GM19238 (cell line): ENCODE results near the gene ZNF335.
"Not testable (repeated sequence)": the region's sequence is repeated elsewhere in the genome, so short reads cannot be mapped to it uniquely, and the experiment has no call there.

ENCODE experiments used
- DNase-seq: peaks from one replicate; pipeline ENCODE4 v3.0.0; 2011; ENCODE audit warnings: low spot score; ENCODE audit not compliant: insufficient read length

Gene ZNF335

DNA sequence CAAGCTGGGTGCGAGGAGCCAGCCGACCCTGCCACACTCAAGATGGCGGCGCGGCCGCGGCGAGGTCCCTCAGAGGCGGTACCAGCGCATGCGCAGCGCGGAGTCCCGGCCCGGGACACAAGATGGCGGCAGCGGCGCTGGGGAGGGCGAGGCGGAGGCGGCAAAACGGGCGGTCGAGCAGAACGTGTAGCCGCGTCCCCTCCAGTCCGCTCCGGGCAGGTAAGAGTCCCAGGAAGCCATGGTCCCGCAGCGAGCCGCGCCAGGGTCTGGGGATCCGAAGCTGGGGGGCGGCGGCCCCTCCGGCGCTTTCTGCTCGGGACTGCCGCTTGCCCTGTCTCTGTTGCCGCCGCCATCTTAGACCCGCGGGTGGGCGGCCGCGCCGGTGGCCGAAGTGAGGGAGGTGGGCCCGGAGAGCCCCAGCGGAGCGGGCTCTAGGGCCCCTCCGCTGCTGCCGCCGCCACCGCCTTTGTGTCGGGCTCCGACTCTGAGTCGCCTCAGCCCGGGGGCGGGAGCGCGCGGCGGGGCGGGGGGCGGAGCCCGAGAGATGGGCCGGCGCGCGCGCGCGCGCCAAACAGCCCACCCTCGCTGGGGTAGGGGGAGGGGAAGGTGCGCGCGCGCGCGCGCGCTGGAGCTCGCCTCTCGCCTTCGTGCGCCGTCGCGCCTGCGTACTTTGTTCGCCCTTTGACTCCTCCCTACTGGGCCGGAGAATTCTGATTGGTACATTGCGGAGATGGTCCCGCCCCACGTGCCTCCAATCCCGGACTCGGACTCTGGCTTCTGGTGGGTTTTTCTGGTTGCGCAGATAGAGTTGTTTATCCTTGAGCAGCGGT lies 37.2 kb downstream of the ZNF335 start, which contains the start of gene PCIF1:
Gene PCIF1, plus strand, starts transcription at position 98 of the 830 bp plus-strand sequence. CDS start 4,317 bp downstream, outside the sequence.
- peak; percentile 98 for DNase-seq

DNA sequence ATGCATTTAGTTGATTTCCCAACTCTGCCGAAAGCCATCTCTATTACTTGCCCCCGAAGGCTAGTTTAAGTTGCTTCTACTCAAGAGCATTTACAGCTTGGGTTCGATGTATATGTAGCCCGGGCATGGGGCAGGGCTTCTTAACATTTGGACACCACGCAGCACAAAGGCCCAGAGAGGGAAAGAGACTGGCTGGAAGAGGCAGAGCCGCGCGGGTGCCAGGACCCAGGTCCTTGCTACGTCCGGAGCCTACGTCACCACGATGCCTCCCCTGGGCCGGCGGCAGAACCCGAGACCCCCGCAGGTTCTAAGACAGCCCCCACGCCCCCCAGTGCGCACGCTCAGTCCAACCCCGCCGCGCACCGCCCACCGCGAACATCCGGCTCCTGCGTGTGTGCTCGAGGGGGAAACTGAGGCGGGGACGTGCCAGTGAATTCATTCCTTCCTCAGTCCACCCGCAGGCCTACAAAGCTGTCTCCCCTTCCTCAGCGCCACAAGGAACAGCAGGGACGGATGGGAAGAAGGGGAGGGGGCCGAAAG lies 37.9 kb downstream of the ZNF335 start:
- peak; percentile 42 for DNase-seq

DNA sequence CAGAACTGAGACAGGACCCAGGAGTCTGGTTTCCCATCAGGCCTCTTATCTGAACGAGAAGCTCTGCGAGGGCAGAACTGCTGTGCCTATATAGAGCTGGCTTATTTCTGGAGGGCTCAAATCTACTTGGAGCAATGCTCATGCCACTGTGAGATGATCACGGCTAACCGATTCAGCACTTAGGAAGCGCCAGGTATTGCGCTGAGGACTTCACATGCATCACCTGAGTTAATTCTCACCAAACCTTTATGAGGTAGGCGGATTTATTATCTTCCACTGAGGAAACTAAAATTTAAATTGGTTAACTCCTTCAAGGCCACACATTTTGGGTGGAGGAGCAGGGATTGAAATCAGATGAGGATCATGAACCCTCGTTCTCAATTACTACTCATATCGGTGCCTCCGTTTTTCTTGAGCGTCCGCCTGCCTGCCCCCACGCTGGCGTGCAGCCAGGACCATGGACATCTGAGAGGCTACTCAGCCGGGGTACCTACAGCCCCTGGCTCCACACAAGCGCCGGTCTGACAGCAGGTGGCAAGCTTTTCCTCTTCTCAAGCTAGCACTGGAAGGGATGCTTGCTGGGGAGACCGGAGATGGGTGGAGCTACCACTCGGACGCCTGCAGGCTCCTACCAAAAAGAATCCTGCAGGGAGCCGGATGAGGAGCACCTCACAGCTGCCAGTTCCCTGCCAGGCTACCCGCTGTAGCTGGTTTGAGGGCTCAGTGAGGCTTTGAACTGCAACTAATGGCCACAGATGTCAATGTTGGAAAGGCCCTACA lies 38.5 kb downstream of the ZNF335 start:
- peak; percentile 69 for DNase-seq

DNA sequence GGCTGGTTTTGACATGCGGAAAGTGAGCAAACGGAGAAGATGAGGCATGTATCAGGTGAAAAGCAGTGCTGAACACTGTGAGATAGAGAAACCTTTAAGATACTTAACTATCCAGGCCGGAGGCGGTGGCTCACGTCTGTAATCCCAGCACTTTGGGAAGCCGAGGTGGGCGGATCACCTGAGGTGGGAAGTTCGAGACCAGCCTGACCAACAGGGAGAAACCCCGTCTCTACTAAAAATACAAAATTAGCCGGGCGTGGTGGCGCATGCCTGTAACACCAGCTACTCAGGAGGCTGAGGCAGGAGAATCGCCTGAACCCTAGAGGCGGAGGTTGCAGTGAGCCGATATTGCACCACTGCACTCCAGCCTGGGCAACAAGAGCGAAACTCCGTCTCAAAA lies 40.3 kb downstream of the ZNF335 start:
- not testable (repeated sequence) for DNase-seq

DNA sequence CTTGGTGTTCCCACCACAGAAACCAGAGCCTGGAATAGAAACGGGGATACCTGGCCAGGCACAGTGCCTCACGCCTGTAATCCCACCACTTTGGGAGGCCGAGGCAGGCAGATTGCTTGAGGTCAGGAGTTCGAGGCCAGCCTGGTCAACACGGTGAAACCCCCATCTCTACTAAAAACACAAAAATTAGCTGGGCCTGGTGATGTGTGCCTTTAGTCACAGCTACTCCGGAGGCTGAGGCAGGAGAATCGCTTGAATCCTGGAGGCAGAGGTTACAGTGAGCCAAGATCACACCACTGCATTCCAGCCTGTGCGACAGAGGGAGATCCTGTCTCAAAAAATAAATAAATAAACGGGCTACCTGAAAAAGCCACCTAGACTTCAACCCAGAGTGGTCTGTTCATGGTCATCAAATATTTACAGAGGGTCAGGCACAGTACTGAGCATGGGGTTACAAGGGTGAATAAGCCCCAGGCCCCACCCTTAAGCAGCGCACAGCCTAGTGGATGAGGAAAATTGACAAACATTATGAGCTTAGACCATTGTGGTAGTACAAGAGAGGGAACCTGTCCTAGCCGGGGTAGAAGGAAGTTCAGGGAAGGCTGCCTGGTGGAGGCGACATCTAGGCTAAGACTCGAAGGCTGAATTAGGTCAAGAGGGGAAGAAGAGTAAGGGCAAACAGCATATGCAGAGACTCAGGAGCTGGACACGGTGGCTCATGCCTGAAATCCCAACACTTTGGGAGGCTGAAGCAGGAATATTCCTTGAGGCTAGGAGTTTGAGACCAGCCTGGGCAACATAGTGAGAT lies 44.7 kb downstream of the ZNF335 start:
- no peak for DNase-seq

DNA sequence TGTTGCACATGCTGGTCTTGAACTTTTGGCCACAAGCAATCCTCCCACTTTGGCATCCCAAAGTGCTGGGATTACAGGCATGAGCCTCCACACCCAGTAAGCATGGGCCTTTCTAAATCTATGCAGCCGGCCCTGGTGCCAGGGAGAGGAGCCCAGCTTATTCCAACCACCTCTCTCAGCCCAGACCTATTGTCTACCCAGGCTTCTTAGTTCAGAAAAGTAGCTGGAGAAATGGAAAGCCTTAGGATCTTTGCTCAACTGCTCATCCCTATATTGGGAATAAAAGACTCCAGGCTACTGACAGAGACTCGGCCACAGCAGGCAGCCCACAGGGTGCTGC lies 45.3 kb downstream of the ZNF335 start:
- DNase-seq, result no peak

DNA sequence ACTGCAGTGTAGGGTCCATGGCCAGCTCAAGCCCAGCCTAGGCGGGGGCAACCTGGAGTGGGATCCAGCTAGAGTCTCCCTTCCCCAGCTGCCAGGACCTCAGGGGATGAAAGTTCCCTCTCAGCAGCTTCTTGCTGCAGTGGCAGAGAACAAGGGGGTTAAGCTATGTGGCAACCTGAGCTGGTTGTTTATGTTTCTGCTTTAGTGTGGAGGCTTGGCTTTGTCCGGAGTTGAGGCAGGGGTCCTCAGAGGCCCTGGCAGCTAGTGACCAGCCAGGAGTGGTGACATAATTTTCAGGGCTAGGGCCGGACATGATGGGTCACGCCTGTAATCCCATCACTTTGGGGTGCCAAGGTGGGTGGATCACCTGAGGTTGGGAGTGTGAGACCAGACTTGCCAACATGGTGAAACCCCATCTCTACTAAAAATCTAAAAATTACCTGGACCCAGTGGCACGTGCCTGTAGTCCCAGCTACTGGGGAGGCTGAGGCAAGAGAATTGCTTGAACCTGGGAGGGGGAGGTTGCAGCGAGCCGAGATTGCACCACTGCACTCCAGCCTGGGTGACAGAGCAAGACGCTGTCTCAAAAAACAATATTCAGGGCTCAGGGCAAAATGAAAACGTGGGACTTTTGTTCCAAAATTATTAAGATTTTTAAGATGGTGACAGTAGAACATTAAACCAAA lies 46.0 kb downstream of the ZNF335 start:
- no peak for DNase-seq

DNA sequence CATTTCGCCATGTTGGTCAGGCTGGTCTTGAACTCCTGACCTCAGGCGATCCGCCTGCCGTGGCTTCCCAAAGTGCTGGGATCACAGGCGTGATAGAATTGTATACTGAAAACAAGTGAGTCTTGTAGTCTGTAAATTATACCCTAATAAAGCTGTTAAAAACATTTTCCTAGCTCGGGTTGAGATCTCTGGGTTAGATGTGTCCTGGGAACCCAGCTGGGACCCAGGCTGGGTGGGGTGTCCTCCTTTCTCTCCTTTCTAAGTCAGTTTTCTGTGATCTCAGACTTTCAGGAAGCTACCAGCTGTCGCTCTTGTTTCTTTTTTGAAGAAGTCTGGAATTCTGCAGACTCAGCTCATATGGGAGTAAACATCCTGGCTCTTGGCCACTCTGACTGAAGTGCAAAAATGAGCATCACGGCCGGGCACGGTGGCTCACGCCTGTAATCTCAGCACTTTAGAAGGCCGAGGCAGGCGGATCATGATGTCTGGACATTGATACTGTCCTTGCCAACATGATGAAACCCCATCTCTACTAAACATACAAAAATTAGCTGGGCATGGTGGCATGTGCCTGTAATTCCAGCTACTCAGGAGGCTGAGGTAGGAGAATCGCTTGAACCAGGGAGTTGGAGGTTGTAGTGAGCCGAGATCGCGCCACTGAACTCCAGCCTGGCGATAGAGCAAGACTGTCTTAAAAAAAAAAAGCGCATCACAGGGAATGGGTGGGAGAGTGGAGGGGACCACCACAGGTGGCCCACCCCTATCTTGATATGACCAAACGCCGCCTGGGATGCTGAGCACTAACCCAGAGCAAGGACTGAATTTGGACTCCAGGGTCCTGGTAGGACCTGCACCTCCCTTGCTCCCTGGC lies 47.4 kb downstream of the ZNF335 start:
- no peak for DNase-seq

DNA sequence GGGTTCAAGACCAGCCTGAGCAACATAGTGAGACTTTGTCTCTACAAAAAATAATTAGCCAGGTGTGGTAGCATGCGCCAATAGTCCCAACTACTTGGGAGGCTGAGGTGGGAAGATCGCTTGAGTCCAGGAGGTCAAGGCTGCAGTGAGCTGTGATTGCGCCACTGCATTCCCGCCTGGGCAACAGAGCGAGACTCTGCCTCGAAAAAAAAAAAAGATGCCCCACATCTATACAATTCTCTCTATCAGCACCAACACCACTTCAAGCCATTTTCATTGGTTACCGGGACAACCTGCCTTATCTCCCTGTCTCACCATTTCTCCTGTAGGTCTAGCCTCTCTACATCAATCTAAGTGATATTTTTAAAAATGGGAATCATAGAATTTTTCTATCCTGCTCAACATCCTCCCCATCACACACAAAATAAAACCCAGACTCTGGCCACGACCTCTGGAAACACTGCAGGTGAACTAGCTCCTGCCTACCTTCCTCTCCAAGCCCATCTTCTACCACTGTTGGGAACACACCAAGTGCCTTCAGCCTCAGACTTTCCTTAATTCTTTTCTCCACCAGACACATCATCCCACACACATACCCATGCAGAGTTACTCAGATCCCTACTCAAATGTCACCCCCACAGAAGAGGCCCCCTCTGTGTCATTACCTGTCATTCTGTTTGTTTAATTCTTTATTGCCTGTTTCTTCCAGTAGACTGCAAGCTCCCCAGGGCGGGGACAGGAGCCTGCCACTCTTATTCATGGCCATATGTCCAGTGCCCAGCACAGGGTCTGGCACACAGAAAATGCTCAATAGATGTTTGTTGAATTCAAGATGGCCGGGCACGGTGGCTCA lies 50.4 kb downstream of the ZNF335 start:
- no peak for DNase-seq

DNA sequence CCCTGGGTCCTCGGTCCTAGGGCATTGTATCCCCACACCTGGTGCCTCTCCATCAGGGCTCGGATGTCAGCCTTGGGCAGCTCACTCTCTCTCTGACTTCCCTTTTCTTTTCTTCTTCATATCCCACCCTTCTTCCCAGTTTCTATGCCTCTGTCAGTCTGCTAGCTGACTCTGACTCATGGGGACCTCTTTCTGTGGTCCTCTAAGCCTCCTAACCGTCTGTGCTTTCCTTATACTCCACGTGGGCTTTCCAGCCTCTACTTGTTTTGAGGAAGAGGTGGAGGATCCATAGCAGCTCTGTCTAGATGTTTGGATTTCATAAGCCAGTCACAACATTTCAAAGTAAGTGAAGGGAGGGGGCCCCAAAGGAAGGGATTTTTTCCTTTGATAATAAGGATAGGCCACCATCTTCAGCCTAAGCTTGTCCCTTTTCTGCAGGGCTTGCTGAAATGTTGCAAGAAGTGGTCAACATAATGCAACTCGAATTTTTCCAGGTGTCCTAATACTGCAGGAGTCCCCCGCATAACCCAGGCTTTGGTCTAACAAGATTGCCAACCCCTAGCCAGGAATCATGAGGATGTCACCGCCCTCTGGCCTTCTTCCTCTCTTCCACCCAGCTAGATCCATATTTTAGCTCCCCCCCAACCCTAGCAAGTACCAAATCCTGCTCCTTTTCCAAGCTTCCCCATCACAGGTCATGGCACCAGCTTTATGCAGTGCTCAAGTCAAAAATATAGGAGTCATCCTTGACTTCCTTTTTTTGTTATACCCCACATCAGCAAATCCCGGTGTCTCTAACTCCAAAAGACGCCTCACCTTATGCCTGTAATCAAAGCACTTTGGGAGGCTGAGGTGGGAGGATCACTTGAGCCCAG lies 51.3 kb downstream of the ZNF335 start:
- DNase-seq, result no peak

DNA sequence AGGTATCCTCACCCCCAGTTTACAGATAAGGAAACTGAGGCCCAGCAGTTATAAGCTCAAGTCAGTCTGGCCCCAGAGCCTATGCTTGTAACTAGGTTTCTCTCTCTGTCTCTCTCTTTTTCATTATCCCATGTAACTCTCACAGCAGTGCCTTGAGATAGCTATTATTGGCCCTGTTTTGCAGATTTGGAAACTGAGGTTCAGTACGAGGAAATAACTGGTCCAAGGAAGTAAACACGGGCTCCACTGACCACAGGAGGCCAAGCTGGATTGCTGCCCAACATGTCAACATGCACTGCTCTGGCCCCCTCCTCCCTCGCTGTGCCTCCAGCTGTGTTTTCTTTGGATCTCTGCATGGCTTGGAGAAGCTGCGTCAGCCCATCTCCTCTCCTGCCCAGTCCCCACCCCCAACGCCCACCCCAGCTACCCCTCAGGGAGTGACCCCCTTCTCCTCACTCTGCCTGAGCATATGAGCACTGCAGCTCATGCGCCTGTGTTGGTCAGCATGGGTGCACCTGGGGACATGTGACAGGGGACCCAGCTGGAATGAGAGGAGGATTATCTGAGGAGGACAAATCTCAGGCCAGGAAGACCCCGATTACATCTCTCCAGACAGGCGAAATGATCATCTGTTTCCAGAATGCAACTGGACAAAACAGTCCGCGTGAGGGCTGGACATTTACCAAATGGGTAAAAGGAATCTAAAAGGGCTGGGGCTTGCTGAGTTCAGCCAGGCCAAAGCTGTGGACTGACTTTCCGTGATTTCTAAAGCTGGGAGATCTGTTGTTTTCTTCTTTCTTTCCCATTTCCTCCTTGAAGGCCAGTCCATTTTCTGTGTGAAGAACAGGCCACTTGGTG lies 52.2 kb downstream of the ZNF335 start:
- no peak for DNase-seq

DNA sequence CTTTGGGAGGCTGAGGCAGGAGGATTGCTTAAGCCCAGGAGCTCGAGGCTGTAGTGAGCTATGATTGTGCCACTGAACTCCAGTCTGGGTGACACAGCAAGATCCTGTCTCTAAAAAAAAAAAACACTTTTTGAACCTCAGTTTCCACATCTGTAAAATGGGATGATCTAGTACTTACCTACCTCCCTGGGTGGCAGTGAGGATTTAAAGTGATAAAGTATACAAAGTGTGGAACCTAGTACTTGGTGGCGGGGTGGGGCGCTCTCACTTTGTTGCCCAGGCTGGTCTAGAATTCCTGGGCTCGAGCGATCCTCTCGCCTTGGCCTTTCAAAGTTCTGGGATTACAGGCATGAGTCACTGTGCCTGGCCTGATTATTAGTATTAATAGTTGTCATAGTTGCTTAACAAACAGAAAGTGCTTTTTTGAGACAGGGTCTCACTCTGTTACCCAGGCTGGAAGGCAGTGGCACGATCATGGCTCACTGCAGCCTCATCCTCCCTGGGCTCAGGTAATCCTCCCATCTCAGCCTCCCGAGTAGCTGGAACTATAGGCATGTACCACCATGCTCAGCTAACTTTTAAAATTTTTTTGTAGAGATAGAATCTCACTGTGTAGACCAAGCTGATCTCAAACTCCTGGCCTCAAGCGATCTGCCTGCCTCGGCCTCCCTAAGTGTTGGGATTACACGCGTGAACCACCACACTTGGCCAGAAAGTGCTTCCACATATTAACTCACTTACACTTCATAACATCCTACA lies 53.0 kb downstream of the ZNF335 start:
- no peak for DNase-seq

DNA sequence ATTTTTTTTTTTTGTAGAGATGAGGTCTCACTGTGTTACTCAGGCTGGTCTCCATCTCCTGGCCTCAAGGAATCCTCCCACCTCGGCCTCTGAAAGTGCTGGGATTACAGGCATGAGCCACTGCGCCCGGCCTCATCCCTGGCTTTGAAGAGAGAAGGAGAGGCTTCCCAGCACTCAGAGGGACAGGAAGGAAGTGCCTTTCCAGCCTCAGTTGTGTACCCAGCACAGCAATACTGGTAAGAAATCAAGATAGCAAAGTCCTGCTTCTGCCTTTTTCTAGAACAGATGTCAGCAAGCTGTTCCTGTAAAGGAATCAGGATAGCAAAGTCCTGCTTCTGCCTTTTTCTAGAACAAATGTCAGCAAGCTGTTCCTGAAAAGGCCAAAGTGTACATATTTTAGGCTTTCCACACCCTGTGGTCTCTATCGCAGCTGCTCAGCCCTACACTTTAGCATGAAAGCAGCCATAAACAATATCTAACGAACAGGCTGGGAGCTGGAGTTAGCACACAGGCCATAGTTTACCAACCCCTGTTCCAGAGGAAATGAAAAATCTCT lies 53.7 kb downstream of the ZNF335 start:
- no peak for DNase-seq

DNA sequence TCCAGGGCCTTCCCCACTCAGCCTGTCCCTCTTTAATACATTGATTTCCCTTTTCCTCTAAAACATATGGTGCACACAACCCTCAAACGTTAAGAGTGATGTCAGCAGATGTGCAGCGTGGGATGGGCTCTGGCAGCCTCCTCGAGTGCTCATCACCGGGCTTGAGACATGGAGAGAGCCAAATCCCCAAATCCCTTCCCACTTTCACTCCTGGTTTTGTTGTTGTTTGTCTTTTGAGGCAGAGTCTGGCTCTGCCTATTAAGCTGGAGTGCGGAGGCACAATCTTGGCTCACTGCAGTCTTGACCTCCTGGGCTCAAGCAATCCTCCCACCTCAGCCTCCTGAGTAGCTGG lies 54.2 kb downstream of the ZNF335 start:
- no peak for DNase-seq

DNA sequence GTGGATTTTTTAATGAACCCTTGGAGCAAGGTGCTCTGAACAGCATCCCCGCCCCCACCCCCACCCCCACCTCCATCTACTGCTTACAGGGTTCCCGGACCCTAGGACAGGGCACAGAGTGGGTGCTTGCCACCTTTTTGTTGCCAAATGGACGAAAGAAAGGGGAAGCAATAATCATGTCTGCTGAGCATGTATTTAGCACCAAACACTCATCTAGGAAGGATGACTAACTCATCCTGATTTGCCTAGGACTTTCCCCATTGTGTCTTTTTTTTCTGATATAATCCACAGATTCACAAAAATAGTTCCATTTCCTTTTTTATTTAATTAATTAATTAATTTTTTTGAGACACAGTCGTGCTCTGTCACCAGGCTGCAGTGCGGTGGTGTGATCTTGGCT lies 58.9 kb downstream of the ZNF335 start:
- no peak for DNase-seq

DNA sequence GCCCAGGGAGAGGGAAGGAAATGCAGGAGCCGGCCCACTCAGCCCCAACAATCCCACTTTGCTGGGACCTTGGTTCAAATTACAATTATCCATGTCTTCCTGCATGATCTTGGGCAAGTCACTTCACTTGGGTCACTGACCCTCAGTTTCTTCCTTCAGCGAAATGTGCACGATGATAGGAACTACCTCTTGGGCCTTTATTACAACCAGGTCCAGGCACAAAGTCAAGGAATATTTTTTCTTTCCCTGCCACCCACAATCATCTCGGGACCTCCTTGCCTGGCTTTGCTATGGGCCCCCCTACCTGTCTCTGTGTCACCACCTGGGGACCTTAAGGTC lies 59.7 kb downstream of the ZNF335 start:
- no peak for DNase-seq
